Stimulated activated CD4-positive, alpha-beta T cell treated with anti-CD3 and anti-CD28 coated beads, Interleukin-1b, Interleukin-23, amount 100 ng/mL, for 48 hours (primary cell): ENCODE results near the gene CDK3.

Source experiments
- DNase-seq: peaks from one replicate; pipeline ENCODE4 v3.0.0-alpha.2; 2020

The CDK3 gene

GRCh38 chr17:75994802-75995370 is 5.8 kb upstream of the CDK3 start:
- no peak for DNase-seq

GRCh38 chr17:75995385-75995925 is 5.2 kb upstream of the CDK3 start:
- no peak for DNase-seq

GRCh38 chr17:75996665-75997590 is 3.7 kb upstream of the CDK3 start:
- no peak for DNase-seq

- no peak for DNase-seq
Observed at GRCh38 chr17:75998327-75998795, 2.3 kb upstream of the CDK3 start.

GRCh38 chr17:76000016-76000754 is 470 bp upstream of the CDK3 start:
- DNase-seq, result peak; percentile 68

GRCh38 chr17:76002100-76002499 is 1.4 kb downstream of the CDK3 start:
- no peak for DNase-seq

GRCh38 chr17:76003915-76004314 is 3.3 kb downstream of the CDK3 start:
- DNase-seq, result no peak

- no peak for DNase-seq
Observed at GRCh38 chr17:76004750-76005262, 4.2 kb downstream of the CDK3 start.

- DNase-seq, result peak; percentile 79
Observed at GRCh38 chr17:76005263-76006149, 4.9 kb downstream of the CDK3 start.

GRCh38 chr17:76007131-76007849 is 6.6 kb downstream of the CDK3 start:
- DNase-seq, result no peak

GRCh38 chr17:76007850-76008165 is 7.2 kb downstream of the CDK3 start:
- DNase-seq, result no peak

GRCh38 chr17:76008208-76008607 is 7.6 kb downstream of the CDK3 start:
- DNase-seq, result no peak

GRCh38 chr17:76008630-76009425 is 8.2 kb downstream of the CDK3 start:
- no peak for DNase-seq

- no peak for DNase-seq
Observed at GRCh38 chr17:76009447-76009846, 8.8 kb downstream of the CDK3 start.

GRCh38 chr17:76009969-76010661 is 9.5 kb downstream of the CDK3 start:
- no peak for DNase-seq

- no peak for DNase-seq
Observed at GRCh38 chr17:76011951-76012350, 11.3 kb downstream of the CDK3 start.

- no peak for DNase-seq
Observed at GRCh38 chr17:76013377-76013932, 12.8 kb downstream of the CDK3 start.

- peak; percentile 82 for DNase-seq
Observed at GRCh38 chr17:76014100-76014924, 13.7 kb downstream of the CDK3 start.

- DNase-seq, result no peak
Observed at GRCh38 chr17:76014925-76015261, 14.2 kb downstream of the CDK3 start.
